H9 (cell line): ENCODE measurements around the gene HNF4A. TPM values are rescaled to one million over a fixed set of nuclear protein-coding genes. Genes with fewer than 3 reads are reported as not detected.

Experiments
- DNase-seq: peaks from one replicate; pipeline ENCODE4 v3.0.0-alpha.2; 2017
- H2AFZ ChIP-seq: one replicate; pipeline ENCODE4 v1.6.1; 2013; ENCODE audit warnings: mild to moderate bottlenecking, low read length, control low read depth, moderate library complexity
- H2AK5ac ChIP-seq: 2 replicates; pipeline ENCODE4 v1.6.1; 2013; ENCODE audit warnings: low read length, control low read depth, mixed read lengths; ENCODE audit not compliant: insufficient read length
- H2BK120ac ChIP-seq: one replicate; pipeline ENCODE4 v1.6.1; 2013; ENCODE audit warnings: low read depth, mild to moderate bottlenecking, low read length, control low read depth, inconsistent platforms; ENCODE audit not compliant: poor library complexity, severe bottlenecking
- H2BK12ac ChIP-seq: 2 replicates; pipeline ENCODE4 v1.6.1; 2013; ENCODE audit warnings: low read length, control low read depth, mixed read lengths, low read depth; ENCODE audit not compliant: insufficient read length
- H2BK15ac ChIP-seq: 2 replicates; pipeline ENCODE4 v1.6.1; 2013; ENCODE audit warnings: low read depth, low read length, control low read depth
- H2BK20ac ChIP-seq: one replicate; pipeline ENCODE4 v1.6.1; 2013; ENCODE audit warnings: low read depth, mild to moderate bottlenecking, low read length, control low read depth, inconsistent platforms; ENCODE audit not compliant: poor library complexity, severe bottlenecking
- H2BK5ac ChIP-seq: 2 replicates; pipeline ENCODE4 v1.6.1; 2013; ENCODE audit warnings: low read length, control low read depth, mixed read lengths; ENCODE audit not compliant: insufficient read length
- H3K14ac ChIP-seq: 2 replicates; pipeline ENCODE4 v1.6.1; 2013; ENCODE audit warnings: low read length, control low read depth; ENCODE audit not compliant: insufficient read depth
- H3K18ac ChIP-seq: 2 replicates; pipeline ENCODE4 v1.6.1; 2013; ENCODE audit warnings: low read depth, mild to moderate bottlenecking, mixed read lengths, low read length, control low read depth; ENCODE audit not compliant: insufficient read length
- H3K23ac ChIP-seq: 2 replicates; pipeline ENCODE4 v1.6.1; 2013; ENCODE audit warnings: low read length, control low read depth, mixed read lengths, low read depth; ENCODE audit not compliant: insufficient read length
- H3K23me2 ChIP-seq: 2 replicates; pipeline ENCODE4 v1.6.1; 2013; ENCODE audit warnings: low read depth, mild to moderate bottlenecking, mixed read lengths, low read length, control low read depth; ENCODE audit not compliant: insufficient read length, poor library complexity, severe bottlenecking
- H3K27ac ChIP-seq: 2 replicates; pipeline ENCODE4 v1.5.1; 2013; ENCODE audit warnings: low read length, control low read depth, mixed read lengths, low read depth; ENCODE audit not compliant: insufficient read length
- H3K27me3 ChIP-seq: 2 replicates; pipeline ENCODE4 v1.6.1; 2013; ENCODE audit warnings: low read length, control low read depth, inconsistent platforms; ENCODE audit not compliant: insufficient read depth
- H3K4ac ChIP-seq: 2 replicates; pipeline ENCODE4 v1.6.1; 2013; ENCODE audit warnings: low read depth, mild to moderate bottlenecking, control low read depth, inconsistent platforms, low read length, moderate library complexity
- H3K4me1 ChIP-seq: 2 replicates; pipeline ENCODE4 v1.6.1; 2013; ENCODE audit warnings: low read length, control low read depth, inconsistent platforms; ENCODE audit not compliant: insufficient read depth
- H3K4me2 ChIP-seq: 2 replicates; pipeline ENCODE4 v1.6.1; 2013; ENCODE audit warnings: low read length, control low read depth, mixed read lengths; ENCODE audit not compliant: insufficient read length, insufficient read depth
- H3K56ac ChIP-seq: 2 replicates; pipeline ENCODE4 v1.6.1; 2013; ENCODE audit warnings: low read depth, mild to moderate bottlenecking, mixed read lengths, low read length, control low read depth; ENCODE audit not compliant: insufficient read length
- H3K79me1 ChIP-seq: 2 replicates; pipeline ENCODE4 v1.6.1; 2013; ENCODE audit warnings: low read depth, mild to moderate bottlenecking, moderate library complexity, low read length, control low read depth, inconsistent platforms; ENCODE audit not compliant: insufficient read depth, poor library complexity, severe bottlenecking
- H3K79me2 ChIP-seq: 2 replicates; pipeline ENCODE4 v1.6.1; 2013; ENCODE audit warnings: low read length, control low read depth, inconsistent platforms; ENCODE audit not compliant: insufficient read depth
- H3K9ac ChIP-seq: 2 replicates; pipeline ENCODE4 v1.6.1; 2013; ENCODE audit warnings: low read length, control low read depth, mixed read lengths; ENCODE audit not compliant: insufficient read length; ENCODE audit errors: extremely low read depth
- H3K9me3 ChIP-seq: one replicate; pipeline ENCODE4 v1.6.1; 2013; ENCODE audit warnings: low read depth, low read length, inconsistent platforms; ENCODE audit not compliant: control insufficient read depth
- H3T11ph ChIP-seq: one replicate; pipeline ENCODE4 v1.6.1; 2013; ENCODE audit warnings: mild to moderate bottlenecking, low read length, control low read depth, inconsistent platforms
- H4K20me1 ChIP-seq: one replicate; pipeline ENCODE4 v1.6.1; 2013; ENCODE audit not compliant: control insufficient read depth, insufficient read length, insufficient read depth
- H4K5ac ChIP-seq: 2 replicates; pipeline ENCODE4 v1.6.1; 2013; ENCODE audit warnings: low read depth, mild to moderate bottlenecking, mixed read lengths, low read length, control low read depth; ENCODE audit not compliant: insufficient read length
- H4K8ac ChIP-seq: replicated peaks from 2 replicates; pipeline ENCODE4 v1.6.1; 2013; ENCODE audit warnings: low read length, control low read depth, mixed read lengths, low read depth; ENCODE audit not compliant: insufficient read length
- H4K91ac ChIP-seq: 2 replicates; pipeline ENCODE4 v1.6.1; 2013; ENCODE audit warnings: low read depth, mild to moderate bottlenecking, moderate library complexity, mixed read lengths, low read length, control low read depth; ENCODE audit not compliant: insufficient read length
- H3K27ac Mint-ChIP-seq, 3 experiments: 2 replicates in 2 of 3; 3 replicates in 1 of 3; pipeline ENCODE4 v1.8.0; 2020 to 2021; ENCODE audit warnings: mixed read lengths in 3 of 3, mild to moderate bottlenecking in 1 of 3, moderate library complexity in 1 of 3
- H3K27me3 Mint-ChIP-seq: 2 replicates; pipeline ENCODE4 v1.8.0; 2021; ENCODE audit warnings: low read depth, mild to moderate bottlenecking, moderate library complexity, mixed read lengths
- H3K36me3 Mint-ChIP-seq, 3 experiments: 2 replicates in 2 of 3; 3 replicates in 1 of 3; pipeline ENCODE4 v1.8.0; 2020 to 2021; ENCODE audit warnings: low read depth in 3 of 3, mixed read lengths in 3 of 3; ENCODE audit not compliant: insufficient read depth in 1 of 3
- H3K4me1 Mint-ChIP-seq, 2 experiments: 2 replicates each; pipeline ENCODE4 v1.8.0; 2020; ENCODE audit warnings: mixed read lengths in 2 of 2
- H3K4me3 Mint-ChIP-seq, 2 experiments: 2 replicates in 1 of 2; 3 replicates in 1 of 2; pipeline ENCODE4 v1.8.0; 2020 to 2021; ENCODE audit warnings: mild to moderate bottlenecking in 2 of 2, mixed read lengths in 2 of 2, moderate library complexity in 1 of 2
- H3K9me3 Mint-ChIP-seq, 2 experiments: 2 replicates in 1 of 2; 3 replicates in 1 of 2; pipeline ENCODE4 v1.8.0; 2020; ENCODE audit warnings: mild to moderate bottlenecking in 2 of 2, mixed read lengths in 2 of 2, moderate library complexity in 1 of 2
- CTCF ChIP-seq: fragments of 200-600 bp; sonication (generic); conservative IDR thresholded peaks from 3 replicates; pipeline ENCODE4 v1.8.0; 2021; ENCODE audit warnings: antibody characterized with exemption, mild to moderate bottlenecking
- WGBS: extraction: QIAGEN DNeasy Blood & Tissue Kit; methylation state at CpG from one replicate; pipeline ENCODE4 v1.1.7; 2013; ENCODE audit warnings: missing lambda C conversion rate, low lambda C conversion rate, mixed read lengths; ENCODE audit not compliant: insufficient read length; ENCODE audit errors: extremely low coverage; 5-methylcytosine and 5-hydroxymethylcytosine counted together
- total RNA-seq: library from RNA; stranded (reverse); gene quantifications from 2 replicates; pipeline ENCODE4 v1.2.1, GENCODE V29; 2021

Gene HNF4A
- total RNA-seq, 1 experiment from 2014 or later, result not detected

- Histone ChIP-seq H2BK15ac (no peak overlapping the region), H4K5ac (no peak overlapping the region), H2BK120ac (no peak overlapping the region), H3T11ph (no peak overlapping the region), H3K4me2 (no peak overlapping the region), H2AK5ac (no peak overlapping the region), H4K91ac (no peak overlapping the region), H3K4ac (no peak overlapping the region), H3K27me3 (no peaks in the 10 kb centered on the region), H3K79me1 (no peaks in the 10 kb centered on the region), H2BK20ac (no peak overlapping the region), H2BK12ac (no peak overlapping the region), H3K4me1 (no peaks in the 10 kb centered on the region), H4K20me1 (no peaks in the 10 kb centered on the region), H3K18ac (no peak overlapping the region), H3K56ac (no peak overlapping the region), H3K14ac (no peak overlapping the region), H4K8ac (no peak overlapping the region), H3K23ac (no peak overlapping the region), H3K79me2 (no peaks in the 10 kb centered on the region), H3K9ac (no peak overlapping the region), H3K23me2 (no peaks in the 10 kb centered on the region), H2BK5ac (no peak overlapping the region), H3K27ac (no peak overlapping the region), H3K9me3 (no peaks in the 10 kb centered on the region), H2AFZ (no peak overlapping the region)
- no peak for DNase-seq
- Mint-ChIP-seq H3K27ac (no peak overlapping the region), H3K36me3 (no peaks in the 10 kb centered on the region), H3K9me3 (no peaks in the 10 kb centered on the region), H3K4me3 (no peak overlapping the region), H3K4me1 (no peaks in the 10 kb centered on the region), H3K27me3 (peaks cover 8% of the 10 kb centered on the region)
- TF ChIP-seq CTCF, result no peak
- no CpG with 5 or more reads among the region's 4 CpGs for WGBS
Measured at GRCh38 chr20:44420497-44420896, 65.0 kb downstream of the HNF4A start.
